Activated CD4-positive, alpha-beta T cell treated with anti-CD3 and anti-CD28 coated beads, Interleukin-2, Interleukin-6, amounts not matched to agents 100 ng/mL and 50 ng/mL, durations not matched to agents 16 hours and 8 hours (primary cell): ENCODE data around the gene PPFIBP1.
"Not testable (repeated sequence)": the region's sequence is repeated elsewhere in the genome, so short reads cannot be mapped to it uniquely, and the experiment has no call there.

ENCODE experiments used
- DNase-seq: peaks from one replicate; pipeline ENCODE4 v3.0.0-alpha.2; 2020

PPFIBP1 gene

GRCh38 chr12:27598866-27599265 is 74.9 kb downstream of the PPFIBP1 start:
- not testable (repeated sequence) for DNase-seq

- not testable (repeated sequence) for DNase-seq
Observed at GRCh38 chr12:27601056-27601828, 77.2 kb downstream of the PPFIBP1 start.

- no peak for DNase-seq
Observed at GRCh38 chr12:27602516-27602915, 78.5 kb downstream of the PPFIBP1 start.

- no peak for DNase-seq
Observed at GRCh38 chr12:27604431-27604830, 80.4 kb downstream of the PPFIBP1 start.

- DNase-seq, result no peak
Observed at GRCh38 chr12:27606986-27607385, 83.0 kb downstream of the PPFIBP1 start.

- DNase-seq, result no peak
Observed at GRCh38 chr12:27607591-27607990, 83.6 kb downstream of the PPFIBP1 start.

GRCh38 chr12:27608890-27609289 is 84.9 kb downstream of the PPFIBP1 start:
- no peak for DNase-seq

- no peak for DNase-seq
Observed at GRCh38 chr12:27610374-27610773, 86.4 kb downstream of the PPFIBP1 start.

GRCh38 chr12:27614386-27614785 is 90.4 kb downstream of the PPFIBP1 start:
- DNase-seq, result no peak

GRCh38 chr12:27614866-27615265 is 90.9 kb downstream of the PPFIBP1 start:
- DNase-seq, result no peak

- DNase-seq, result no peak
Observed at GRCh38 chr12:27615331-27615891, 91.4 kb downstream of the PPFIBP1 start.

- DNase-seq, result no peak
Observed at GRCh38 chr12:27616356-27617142, 92.5 kb downstream of the PPFIBP1 start.

- no peak for DNase-seq
Observed at GRCh38 chr12:27618836-27619235, 94.8 kb downstream of the PPFIBP1 start.

GRCh38 chr12:27619308-27619707 is 95.3 kb downstream of the PPFIBP1 start:
- DNase-seq, result peak; percentile 4

GRCh38 chr12:27620121-27620520 is 96.1 kb downstream of the PPFIBP1 start:
- no peak for DNase-seq

- no peak for DNase-seq
Observed at GRCh38 chr12:27622436-27623195, 98.6 kb downstream of the PPFIBP1 start.

GRCh38 chr12:27623645-27624044 is 99.6 kb downstream of the PPFIBP1 start:
- DNase-seq, result no peak

- no peak for DNase-seq
Observed at GRCh38 chr12:27624586-27624985, 100.6 kb downstream of the PPFIBP1 start.

GRCh38 chr12:27627123-27627852 is 103.3 kb downstream of the PPFIBP1 start:
- peak; percentile 46 for DNase-seq

- peak; percentile 33 for DNase-seq
Observed at GRCh38 chr12:27627853-27628469, 104.0 kb downstream of the PPFIBP1 start.

GRCh38 chr12:27630219-27630618 is 106.2 kb downstream of the PPFIBP1 start:
- DNase-seq, result not testable (repeated sequence)

GRCh38 chr12:27631365-27631764 is 107.4 kb downstream of the PPFIBP1 start:
- DNase-seq, result no peak
